NCI-H2171 treated with DMSO at 0.1 percent for 48 hours (cell line): Measurements from ENCODE around the gene IFNA8.
A peak's percentile ranks its signal among the peaks of the same experiment; 100 is the strongest.
"Not testable (repeated sequence)": the region's sequence is repeated elsewhere in the genome, so short reads cannot be mapped to it uniquely, and the experiment has no call there.

Experiments used
- DNase-seq: peaks from one replicate; lab custom pipeline; 2025; lab: John Stamatoyannopoulos, UW

Gene IFNA8

GRCh38 chr9:21429191-21429590 is 20.3 kb downstream of the IFNA8 start:
- no peak for DNase-seq

- no peak for DNase-seq
Observed at GRCh38 chr9:21432672-21433425, 23.9 kb downstream of the IFNA8 start.

GRCh38 chr9:21434202-21435014 is 25.5 kb downstream of the IFNA8 start:
- peak; percentile 33 for DNase-seq

- DNase-seq, result not testable (repeated sequence)
Observed at GRCh38 chr9:21435015-21435383, 26.1 kb downstream of the IFNA8 start.

GRCh38 chr9:21440139-21440538 is 31.2 kb downstream of the IFNA8 start, which contains the start of gene IFNA1:
TSS of gene IFNA1 (plus strand) at chr9:21440439. CDS start at chr9:21440508, 69 bp downstream.
- no peak for DNase-seq

GRCh38 chr9:21443849-21444625 is 35.1 kb downstream of the IFNA8 start:
- no peak for DNase-seq

- not testable (repeated sequence) for DNase-seq
Observed at GRCh38 chr9:21449312-21449711, 40.4 kb downstream of the IFNA8 start.

GRCh38 chr9:21450733-21451394 is 41.9 kb downstream of the IFNA8 start:
- no peak for DNase-seq

- no peak for DNase-seq
Observed at GRCh38 chr9:21452681-21453080, 43.8 kb downstream of the IFNA8 start.

GRCh38 chr9:21454149-21454548 is 45.2 kb downstream of the IFNA8 start:
- DNase-seq, result no peak

- no peak for DNase-seq
Observed at GRCh38 chr9:21455320-21455719, 46.4 kb downstream of the IFNA8 start.
